Right hindlimb (tissue), 1 donor: ENCODE results near the gene ARRDC3.
A peak's percentile ranks its signal among the peaks of the same experiment; 100 is the strongest.
"Not testable (repeated sequence)": the region's sequence is repeated elsewhere in the genome, so short reads cannot be mapped to it uniquely, and the experiment has no call there.

Experiments used
- DNase-seq: peaks from one replicate; pipeline ENCODE4 v3.0.0-alpha.2; 2018

The ARRDC3 gene

GRCh38 chr5:91383027-91383955 lies at the start of gene ARRDC3:
TSS of gene ARRDC3 (minus strand) at chr5:91383317. CDS start at chr5:91383092, 225 bp downstream.
- peak; percentile 98 for DNase-seq

GRCh38 chr5:91430949-91431348 lies 47.8 kb upstream of the ARRDC3 start:
- DNase-seq: no peak

GRCh38 chr5:91424638-91425436 lies 41.7 kb upstream of the ARRDC3 start:
- DNase-seq: no peak

- no peak for DNase-seq
Observed at GRCh38 chr5:91423871-91424270, 40.8 kb upstream of the ARRDC3 start.

- no peak for DNase-seq
Observed at GRCh38 chr5:91420879-91421278, 37.8 kb upstream of the ARRDC3 start.

GRCh38 chr5:91419571-91420537 lies 36.7 kb upstream of the ARRDC3 start:
- DNase-seq: peak; percentile 50

GRCh38 chr5:91419136-91419535 lies 36.0 kb upstream of the ARRDC3 start:
- DNase-seq: no peak

- DNase-seq: no peak
Observed at GRCh38 chr5:91418158-91418557, 35.0 kb upstream of the ARRDC3 start.

- DNase-seq: no peak
Observed at GRCh38 chr5:91417219-91417618, 34.1 kb upstream of the ARRDC3 start.

- DNase-seq: no peak
Observed at GRCh38 chr5:91416491-91416890, 33.4 kb upstream of the ARRDC3 start.

- DNase-seq: no peak
Observed at GRCh38 chr5:91409304-91409703, 26.2 kb upstream of the ARRDC3 start.

GRCh38 chr5:91408710-91409109 lies 25.6 kb upstream of the ARRDC3 start:
- no peak for DNase-seq

- no peak for DNase-seq
Observed at GRCh38 chr5:91407204-91407603, 24.1 kb upstream of the ARRDC3 start.

GRCh38 chr5:91403438-91403837 lies 20.3 kb upstream of the ARRDC3 start:
- no peak for DNase-seq

- DNase-seq: no peak
Observed at GRCh38 chr5:91401175-91401574, 18.1 kb upstream of the ARRDC3 start.

GRCh38 chr5:91397791-91398190 lies 14.7 kb upstream of the ARRDC3 start:
- DNase-seq: no peak

GRCh38 chr5:91390268-91390667 lies 7.2 kb upstream of the ARRDC3 start:
- no peak for DNase-seq

GRCh38 chr5:91389555-91389954 lies 6.4 kb upstream of the ARRDC3 start:
- DNase-seq: not testable (repeated sequence)

- no peak for DNase-seq
Observed at GRCh38 chr5:91388362-91388761, 5.2 kb upstream of the ARRDC3 start.

GRCh38 chr5:91386120-91386519 lies 3.0 kb upstream of the ARRDC3 start:
- no peak for DNase-seq

GRCh38 chr5:91385596-91385995 lies 2.5 kb upstream of the ARRDC3 start:
- not testable (repeated sequence) for DNase-seq

- DNase-seq: peak; percentile 42
Observed at GRCh38 chr5:91384671-91385430, 1.7 kb upstream of the ARRDC3 start.
